IgD-negative memory B cell (primary cell): Measurements from ENCODE around the gene POLR2F. TPM values are rescaled to one million over a fixed set of nuclear protein-coding genes. Genes with fewer than 3 reads are reported as not detected.

Experiments
- H3K27ac Mint-ChIP-seq, 3 donors: one replicate each; pipeline ENCODE4 v1.8.0; 2020 to 2022; ENCODE audit warnings: mild to moderate bottlenecking in 3 of 3, mixed read lengths in 3 of 3, moderate library complexity in 1 of 3
- H3K27me3 Mint-ChIP-seq: one replicate; pipeline ENCODE4 v1.8.0; 2021; ENCODE audit warnings: mixed read lengths
- H3K36me3 Mint-ChIP-seq: one replicate; pipeline ENCODE4 v1.8.0; 2020; ENCODE audit warnings: mild to moderate bottlenecking, mixed read lengths
- H3K4me1 Mint-ChIP-seq, 3 donors: one replicate each; pipeline ENCODE4 v1.8.0; 2020 to 2022; ENCODE audit warnings: mixed read lengths in 3 of 3, mild to moderate bottlenecking in 1 of 3
- H3K4me3 Mint-ChIP-seq, 4 donors: one replicate each; pipeline ENCODE4 v1.8.0; 2020 to 2022; ENCODE audit warnings: mild to moderate bottlenecking in 4 of 4, mixed read lengths in 4 of 4, moderate library complexity in 3 of 4
- H3K9me3 Mint-ChIP-seq, 3 donors: one replicate each; pipeline ENCODE4 v1.8.0; 2020 to 2021; ENCODE audit warnings: mixed read lengths in 3 of 3, mild to moderate bottlenecking in 1 of 3
- polyA plus RNA-seq: library from polyadenylated mRNA; unstranded; fragments of 300-500 nt; fragmentation: Illumina TruSeq; gene quantifications from one replicate; pipeline ENCODE4 v1.2.3, GENCODE V29; 2021

The POLR2F gene
- polyA plus RNA-seq, 1 donor from 2014 or later: 133 TPM

- Mint-ChIP-seq H3K36me3 (peaks cover 2% of the 10 kb centered on the region), H3K27ac (no peak overlapping the region), H3K4me3 (no peak overlapping the region), H3K4me1 (peaks cover 0 to 14% (median 14%) of the 10 kb centered on the region in 3 donors), H3K27me3 (no peaks in the 10 kb centered on the region), H3K9me3 (no peaks in the 10 kb centered on the region)
Measured at GRCh38 chr22:37990862-37991261, 37.4 kb downstream of the POLR2F start.

DNA sequence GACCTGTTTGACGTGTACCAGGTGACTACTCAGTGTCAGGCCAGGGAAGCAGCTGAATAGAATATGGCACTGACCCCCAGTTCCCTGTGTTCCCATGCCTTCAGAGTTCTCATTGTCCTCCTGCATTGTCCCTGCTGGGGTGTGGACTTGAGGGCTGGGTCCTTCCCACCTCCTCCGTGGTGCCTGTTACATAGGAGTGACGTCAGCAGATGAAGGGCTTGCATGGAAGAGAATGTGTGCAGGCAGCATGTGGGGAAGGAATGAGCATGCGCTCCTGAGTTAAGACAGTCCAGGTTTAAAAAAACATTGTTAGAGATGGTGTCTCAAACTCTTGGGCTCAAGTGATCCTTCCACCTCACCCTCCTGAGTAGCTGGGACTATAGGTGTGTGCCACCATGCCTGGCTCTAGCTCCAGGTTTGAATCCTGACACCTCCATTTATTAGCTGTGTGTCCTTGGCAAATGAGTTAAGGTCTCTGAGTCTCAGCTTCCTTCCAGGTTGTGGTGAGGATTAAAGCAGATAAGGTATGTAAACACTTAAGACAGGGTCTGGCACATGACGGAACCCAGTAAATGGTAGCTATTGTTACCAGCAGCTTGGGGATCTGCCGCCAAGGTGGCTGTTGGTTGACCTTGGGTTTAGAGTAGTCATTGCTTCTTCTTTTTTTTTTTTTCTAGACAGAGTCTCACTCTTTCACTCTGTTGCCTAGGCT is 38.4 kb downstream of the POLR2F start:
- Mint-ChIP-seq H3K4me3 (no peak overlapping the region), H3K9me3 (no peaks in the 10 kb centered on the region), H3K4me1 (peaks cover 0 to 20% (median 19%) of the 10 kb centered on the region in 3 donors), H3K27ac (no peak overlapping the region), H3K36me3 (peaks cover 2% of the 10 kb centered on the region), H3K27me3 (no peaks in the 10 kb centered on the region)

DNA sequence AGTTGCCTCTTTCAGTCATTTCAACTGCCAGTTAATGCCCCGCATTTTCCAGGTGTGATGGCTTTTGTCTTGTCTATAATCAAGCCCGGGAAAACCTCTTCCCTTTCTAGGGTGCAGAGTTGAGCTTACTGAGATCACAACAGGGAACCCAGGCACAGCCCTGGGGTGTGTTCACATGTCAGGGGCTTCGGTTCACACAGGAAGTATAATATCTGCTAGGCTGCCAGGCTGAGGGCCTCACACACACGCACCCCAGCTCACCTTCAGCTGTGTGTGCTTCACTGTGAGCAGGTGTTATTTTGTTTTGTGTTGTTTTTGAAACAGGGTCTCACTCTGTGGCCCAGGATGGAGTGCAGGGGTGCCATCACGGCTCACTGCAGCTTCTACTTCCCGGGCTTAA is 40.5 kb downstream of the POLR2F start:
- Mint-ChIP-seq H3K9me3 (no peaks in the 10 kb centered on the region), H3K4me1 (peaks cover 0 to 26% (median 19%) of the 10 kb centered on the region in 3 donors), H3K4me3 (peak overlapping the region in 1 of 4 donors; percentile 59), H3K36me3 (peaks cover 2% of the 10 kb centered on the region), H3K27ac (peak overlapping the region in 2 of 3 donors; percentile 53 to 80), H3K27me3 (peaks cover 2% of the 10 kb centered on the region)

DNA sequence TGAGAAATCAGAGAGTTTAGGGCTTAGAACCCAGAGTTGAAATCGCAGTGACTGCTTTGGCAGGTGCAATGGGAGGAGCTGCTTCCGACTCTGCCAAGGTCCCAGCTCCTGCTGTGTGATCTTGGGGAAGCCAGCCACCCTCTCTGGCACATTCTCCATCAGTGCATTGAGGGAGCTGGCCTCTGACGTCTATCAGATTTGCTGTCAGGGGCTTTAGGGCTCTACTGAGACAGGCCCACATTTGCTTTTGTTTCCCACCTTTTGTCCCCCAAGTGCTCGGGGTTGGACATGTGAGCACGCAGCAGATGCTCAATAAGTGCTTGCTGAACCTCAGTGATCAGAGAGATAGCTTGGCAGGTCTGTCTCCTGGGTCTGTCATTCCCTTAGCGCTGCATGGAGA is 41.5 kb downstream of the POLR2F start:
- peaks cover 2% of the 10 kb centered on the region for H3K27me3 Mint-ChIP-seq
- peaks cover 2% of the 10 kb centered on the region for H3K36me3 Mint-ChIP-seq
- H3K27ac Mint-ChIP-seq: peak overlapping the region in 1 of 3 donors; percentile 88
- peaks cover 0 to 27% (median 19%) of the 10 kb centered on the region in 3 donors for H3K4me1 Mint-ChIP-seq
- no peak overlapping the region for H3K4me3 Mint-ChIP-seq
- H3K9me3 Mint-ChIP-seq: no peaks in the 10 kb centered on the region

GRCh38 chr22:37995460-37995859 is 42.0 kb downstream of the POLR2F start:
- Mint-ChIP-seq H3K27me3 (peaks cover 5% of the 10 kb centered on the region), H3K4me1 (peaks cover 0 to 30% (median 19%) of the 10 kb centered on the region in 3 donors), H3K9me3 (no peaks in the 10 kb centered on the region), H3K4me3 (peak overlapping the region in 2 of 4 donors; percentile 61 to 83), H3K27ac (peak overlapping the region in 1 of 3 donors; percentile 88), H3K36me3 (peaks cover 2% of the 10 kb centered on the region)

DNA sequence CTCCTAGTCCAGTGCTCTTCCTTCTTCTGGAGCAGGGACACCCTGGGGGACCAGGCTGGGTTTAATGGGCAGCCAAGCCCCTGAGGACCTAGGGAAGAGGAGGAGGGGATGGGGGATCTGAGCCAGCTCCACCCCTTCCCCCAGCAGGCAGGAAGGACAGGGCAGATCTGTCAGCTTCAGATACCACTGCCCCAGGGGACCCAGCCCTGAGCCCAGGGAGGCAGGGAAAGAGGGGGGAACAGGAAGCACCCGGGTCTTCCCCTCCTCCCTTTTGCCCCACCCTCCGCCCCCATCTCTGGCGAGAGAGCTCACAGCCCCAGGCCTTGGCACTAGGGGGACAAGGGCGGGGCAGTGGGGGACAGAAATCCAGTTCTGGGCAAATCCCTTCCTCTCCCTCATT is 42.6 kb downstream of the POLR2F start:
- peaks cover 5% of the 10 kb centered on the region for H3K27me3 Mint-ChIP-seq
- H3K9me3 Mint-ChIP-seq: no peaks in the 10 kb centered on the region
- peaks cover 0 to 30% (median 19%) of the 10 kb centered on the region in 3 donors for H3K4me1 Mint-ChIP-seq
- H3K4me3 Mint-ChIP-seq: peak overlapping the region in 1 of 4 donors; percentile 83
- peaks cover 2% of the 10 kb centered on the region for H3K36me3 Mint-ChIP-seq
- H3K27ac Mint-ChIP-seq: peak overlapping the region in 1 of 3 donors; percentile 88

GRCh38 chr22:37996515-37997246 is 43.2 kb downstream of the POLR2F start:
- peaks cover 0 to 30% (median 19%) of the 10 kb centered on the region in 3 donors for H3K4me1 Mint-ChIP-seq
- no peaks in the 10 kb centered on the region for H3K36me3 Mint-ChIP-seq
- H3K27ac Mint-ChIP-seq: peak overlapping the region in 1 of 3 donors; percentile 39
- H3K9me3 Mint-ChIP-seq: no peaks in the 10 kb centered on the region
- peaks cover 5% of the 10 kb centered on the region for H3K27me3 Mint-ChIP-seq
- H3K4me3 Mint-ChIP-seq: peak overlapping the region in 2 of 4 donors; percentile 76 to 83

DNA sequence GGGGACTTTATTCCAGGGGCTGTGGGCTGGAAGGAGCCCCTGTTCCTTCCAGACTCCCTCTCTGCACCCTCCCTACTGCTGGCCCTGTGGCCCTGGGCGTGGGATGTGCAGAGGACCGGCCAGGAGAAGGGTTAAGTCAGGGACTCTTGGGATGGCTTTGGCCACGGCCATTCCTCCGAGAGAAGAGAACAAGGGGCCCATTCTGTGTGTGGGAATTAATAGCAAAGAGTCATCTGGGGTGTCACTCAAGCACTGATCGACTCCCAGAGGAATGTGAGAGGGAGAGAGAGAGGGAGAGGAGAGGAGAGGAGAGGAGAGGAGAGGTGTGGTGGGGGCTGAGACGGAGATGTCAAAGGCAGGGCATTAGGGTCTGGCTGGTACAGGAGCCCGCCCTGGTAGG is 45.0 kb downstream of the POLR2F start:
- H3K36me3 Mint-ChIP-seq: no peaks in the 10 kb centered on the region
- H3K27me3 Mint-ChIP-seq: peaks cover 5% of the 10 kb centered on the region
- peak overlapping the region in 1 of 3 donors; percentile 31 for H3K27ac Mint-ChIP-seq
- no peaks in the 10 kb centered on the region for H3K9me3 Mint-ChIP-seq
- no peak overlapping the region for H3K4me3 Mint-ChIP-seq
- H3K4me1 Mint-ChIP-seq: peaks cover 0 to 30% (median 17%) of the 10 kb centered on the region in 3 donors

DNA sequence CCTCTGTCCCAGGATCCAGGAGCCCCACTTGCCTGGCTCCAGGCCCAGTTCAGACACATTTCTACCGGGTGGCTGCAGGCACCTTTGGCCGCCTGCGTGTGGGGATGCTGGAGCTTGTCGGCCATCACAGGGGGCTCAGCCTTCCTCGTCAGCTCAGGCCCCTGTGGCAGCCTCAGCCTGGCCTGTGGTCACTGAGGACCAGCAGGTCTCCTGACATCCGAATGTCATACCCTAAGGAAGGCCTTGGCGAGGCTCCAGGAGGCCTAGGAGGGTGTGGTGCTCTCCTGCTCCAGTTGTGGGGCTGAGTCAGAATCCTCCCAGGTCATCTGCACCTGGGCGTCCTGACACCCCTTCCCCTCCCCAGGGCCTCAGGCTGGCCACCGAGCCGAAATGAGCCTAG is 45.7 kb downstream of the POLR2F start:
- Mint-ChIP-seq H3K36me3 (no peaks in the 10 kb centered on the region), H3K4me1 (peaks cover 0 to 26% (median 17%) of the 10 kb centered on the region in 3 donors), H3K27me3 (peaks cover 5% of the 10 kb centered on the region), H3K4me3 (no peak overlapping the region), H3K9me3 (no peaks in the 10 kb centered on the region), H3K27ac (peak overlapping the region in 1 of 3 donors; percentile 31)

- Mint-ChIP-seq H3K27me3 (peaks cover 5% of the 10 kb centered on the region), H3K4me1 (peaks cover 0 to 26% (median 16%) of the 10 kb centered on the region in 3 donors), H3K4me3 (peak overlapping the region in 1 of 4 donors; percentile 54), H3K9me3 (no peaks in the 10 kb centered on the region), H3K36me3 (no peaks in the 10 kb centered on the region), H3K27ac (no peak overlapping the region)
Measured at GRCh38 chr22:37999640-38000272, 46.3 kb downstream of the POLR2F start.

GRCh38 chr22:38005943-38006342 is 52.4 kb downstream of the POLR2F start:
- Mint-ChIP-seq H3K36me3 (no peaks in the 10 kb centered on the region), H3K27ac (no peak overlapping the region)

DNA sequence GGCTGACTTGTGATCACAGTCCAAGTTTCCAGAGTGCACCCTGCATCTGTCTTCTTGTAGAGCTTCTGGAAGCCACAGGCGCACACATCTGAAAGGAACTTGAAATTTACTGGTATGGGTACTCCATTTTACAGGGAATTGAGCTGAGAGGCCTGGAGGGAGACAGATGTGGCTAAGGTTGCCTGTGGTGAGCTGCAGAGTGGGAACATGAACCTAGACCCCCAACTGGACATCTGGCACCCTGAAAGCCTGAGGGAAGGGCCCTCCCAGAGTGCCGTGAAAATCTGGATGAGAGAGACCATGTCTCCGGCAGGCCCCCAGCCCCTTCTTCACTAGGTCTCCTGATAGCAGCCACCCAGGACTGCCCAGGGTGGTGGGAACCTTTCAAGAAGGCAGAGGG is 53.4 kb downstream of the POLR2F start:
- Mint-ChIP-seq H3K4me3 (no peak overlapping the region), H3K27ac (no peak overlapping the region), H3K36me3 (no peaks in the 10 kb centered on the region), H3K27me3 (no peaks in the 10 kb centered on the region), H3K9me3 (no peaks in the 10 kb centered on the region), H3K4me1 (peaks cover 0 to 3% (median 2%) of the 10 kb centered on the region in 3 donors)

More at GRCh38 chr22:38005943-38006342, 52.4 kb downstream of the POLR2F start:
- no peak overlapping the region for H3K4me3 Mint-ChIP-seq
- no peaks in the 10 kb centered on the region for H3K27me3 Mint-ChIP-seq
- H3K4me1 Mint-ChIP-seq: peaks cover 0 to 3% (median 2%) of the 10 kb centered on the region in 3 donors
- no peaks in the 10 kb centered on the region for H3K9me3 Mint-ChIP-seq

GRCh38 chr22:38007330-38007902 is 53.9 kb downstream of the POLR2F start:
- Mint-ChIP-seq H3K4me1 (peaks cover 0 to 3% (median 2%) of the 10 kb centered on the region in 3 donors), H3K27ac (no peak overlapping the region), H3K9me3 (no peaks in the 10 kb centered on the region), H3K27me3 (no peaks in the 10 kb centered on the region), H3K36me3 (no peaks in the 10 kb centered on the region), H3K4me3 (no peak overlapping the region)

DNA sequence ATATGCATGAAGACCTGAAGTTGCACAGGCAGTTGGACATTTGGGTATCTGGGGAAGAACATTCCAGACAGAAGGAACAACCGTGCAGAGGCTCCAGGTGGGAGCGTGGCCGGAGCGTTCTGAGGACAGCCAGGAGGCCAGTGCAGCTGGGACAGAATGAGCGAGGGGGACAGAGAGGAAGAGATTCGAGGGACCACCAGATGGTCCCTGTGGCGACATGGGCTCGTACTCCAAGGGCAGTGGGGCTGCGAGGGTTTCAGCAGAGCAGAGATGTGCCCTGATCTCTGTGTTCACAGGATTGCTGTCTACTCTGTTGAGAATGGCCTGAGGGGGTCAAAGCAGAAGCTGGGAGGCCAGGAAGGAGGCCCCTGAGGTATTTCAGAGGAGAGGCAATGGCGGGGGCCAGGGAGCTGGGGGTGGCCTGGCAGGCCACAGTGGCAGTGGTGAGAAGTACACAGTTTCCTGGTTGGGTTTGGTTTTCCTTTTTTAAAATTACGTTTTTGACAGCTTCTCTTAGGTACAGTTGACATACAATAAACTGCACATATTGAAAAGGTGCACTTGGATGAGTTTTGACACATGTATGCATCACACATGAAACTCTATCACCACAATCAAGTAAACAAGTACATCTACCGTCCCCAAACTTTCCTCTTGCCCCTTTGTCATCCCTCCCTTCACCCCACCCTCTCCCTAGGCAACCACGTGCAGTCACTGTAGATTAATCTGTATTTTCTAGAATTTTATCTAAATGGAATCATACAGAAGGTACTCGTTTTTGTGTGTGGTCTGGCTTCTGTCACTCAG is 55.7 kb downstream of the POLR2F start:
- H3K36me3 Mint-ChIP-seq: no peaks in the 10 kb centered on the region
- H3K9me3 Mint-ChIP-seq: no peaks in the 10 kb centered on the region
- H3K27ac Mint-ChIP-seq: peak overlapping the region in 1 of 3 donors; percentile 47
- H3K27me3 Mint-ChIP-seq: peaks cover 1% of the 10 kb centered on the region
- H3K4me3 Mint-ChIP-seq: peak overlapping the region in 1 of 4 donors; percentile 28
- peaks cover 0 to 3% (median 2%) of the 10 kb centered on the region in 3 donors for H3K4me1 Mint-ChIP-seq
